ENCODE data around the gene RPS18. TPM values are rescaled to one million over a fixed set of nuclear protein-coding genes. Genes with fewer than 3 reads are reported as not detected.

Gene RPS18
- polyA plus RNA-seq, 2 of the 4 experiments (the other 2 are of a cell fraction) = 3,426 to 3,611 TPM

DNA sequence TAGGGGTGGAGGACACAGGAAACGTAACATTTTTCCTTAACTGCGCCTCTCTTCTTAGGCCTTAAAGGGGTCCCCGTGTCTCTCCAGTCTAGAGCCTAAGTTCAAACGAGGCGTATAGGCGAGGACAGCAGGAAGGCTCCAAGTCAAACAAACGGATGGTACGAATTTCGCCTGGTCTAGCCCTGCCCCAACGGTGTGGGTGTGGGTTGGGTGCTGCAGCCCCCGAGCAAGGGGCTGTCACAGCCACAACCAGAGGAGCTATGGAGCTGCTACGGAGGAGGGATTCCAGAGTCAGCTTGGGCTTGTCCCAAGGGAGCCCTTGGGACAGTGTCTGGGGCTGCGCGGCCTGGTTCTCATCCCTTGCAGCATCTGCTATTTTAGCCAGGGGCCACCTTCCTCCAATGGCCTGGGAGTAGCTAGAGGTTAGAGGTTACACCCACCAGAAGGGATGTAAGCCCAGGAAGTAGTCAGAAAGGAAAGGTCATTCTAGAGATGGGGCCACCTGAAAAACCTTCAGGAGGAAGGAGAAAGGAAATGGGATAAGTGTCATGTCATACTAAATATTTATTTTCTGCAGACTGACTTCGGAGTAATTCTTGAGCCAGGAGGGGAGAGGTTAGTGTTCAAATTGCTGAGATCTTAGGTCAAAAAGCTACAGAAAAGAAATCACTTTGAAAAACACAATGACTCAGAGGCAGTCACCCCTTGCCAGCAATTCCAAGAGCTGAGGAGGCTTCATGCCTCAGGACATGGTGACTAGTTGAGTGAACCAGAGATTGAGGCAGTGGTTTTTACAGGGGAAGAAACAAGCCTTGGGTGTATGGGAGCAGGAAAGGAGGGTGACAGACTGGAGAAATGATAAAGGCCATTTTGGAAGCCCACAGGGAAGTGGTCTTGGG, 21.9 kb upstream of the RPS18 start:
- no peak for DNase-seq (ENCODE audit: low read depth in 1 of 2, low spot score in 1 of 2)
- no peak for FAIRE-seq
- peak in 1 of 2 experiments; percentile 1; a peak in 3 of 6 replicates for ATAC-seq
- H3K4me1 ChIP-seq = peaks cover 11% of the 10 kb centered on the region
- no peak for TF ChIP-seq ESRRA (IDR thresholded peaks at IDR 0.05; ENCODE audit: borderline replicate concordance, low read length)
- TF ChIP-seq JUN (IDR thresholded peaks at IDR 0.05) = no peak
- TF ChIP-seq PHF8 (IDR thresholded peaks at IDR 0.05; ENCODE audit: borderline replicate concordance, low read depth) = no peak
- no peak for TF ChIP-seq BHLHE40 (IDR thresholded peaks at IDR 0.05; ENCODE audit: low read depth, low read length)
- TF ChIP-seq FOSB (CRISPR knock-in tag; IDR thresholded peaks at IDR 0.05) = no peak
- no peak for TF ChIP-seq KDM5A (IDR thresholded peaks at IDR 0.05)
- TF ChIP-seq, protein P1, sequence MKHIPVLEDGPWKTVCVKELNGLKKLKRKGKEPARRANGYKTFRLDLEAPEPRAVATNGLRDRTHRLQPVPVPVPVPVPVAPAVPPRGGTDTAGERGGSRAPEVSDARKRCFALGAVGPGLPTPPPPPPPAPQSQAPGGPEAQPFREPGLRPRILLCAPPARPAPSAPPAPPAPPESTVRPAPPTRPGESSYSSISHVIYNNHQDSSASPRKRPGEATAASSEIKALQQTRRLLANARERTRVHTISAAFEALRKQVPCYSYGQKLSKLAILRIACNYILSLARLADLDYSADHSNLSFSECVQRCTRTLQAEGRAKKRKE (CRISPR knock-in tag; IDR thresholded peaks at IDR 0.05; ENCODE audit: low read depth) = no peak
- TF ChIP-seq, protein P2, sequence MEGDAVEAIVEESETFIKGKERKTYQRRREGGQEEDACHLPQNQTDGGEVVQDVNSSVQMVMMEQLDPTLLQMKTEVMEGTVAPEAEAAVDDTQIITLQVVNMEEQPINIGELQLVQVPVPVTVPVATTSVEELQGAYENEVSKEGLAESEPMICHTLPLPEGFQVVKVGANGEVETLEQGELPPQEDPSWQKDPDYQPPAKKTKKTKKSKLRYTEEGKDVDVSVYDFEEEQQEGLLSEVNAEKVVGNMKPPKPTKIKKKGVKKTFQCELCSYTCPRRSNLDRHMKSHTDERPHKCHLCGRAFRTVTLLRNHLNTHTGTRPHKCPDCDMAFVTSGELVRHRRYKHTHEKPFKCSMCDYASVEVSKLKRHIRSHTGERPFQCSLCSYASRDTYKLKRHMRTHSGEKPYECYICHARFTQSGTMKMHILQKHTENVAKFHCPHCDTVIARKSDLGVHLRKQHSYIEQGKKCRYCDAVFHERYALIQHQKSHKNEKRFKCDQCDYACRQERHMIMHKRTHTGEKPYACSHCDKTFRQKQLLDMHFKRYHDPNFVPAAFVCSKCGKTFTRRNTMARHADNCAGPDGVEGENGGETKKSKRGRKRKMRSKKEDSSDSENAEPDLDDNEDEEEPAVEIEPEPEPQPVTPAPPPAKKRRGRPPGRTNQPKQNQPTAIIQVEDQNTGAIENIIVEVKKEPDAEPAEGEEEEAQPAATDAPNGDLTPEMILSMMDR (IDR thresholded peaks at IDR 0.05) = no peak
- TF ChIP-seq, protein P3, sequence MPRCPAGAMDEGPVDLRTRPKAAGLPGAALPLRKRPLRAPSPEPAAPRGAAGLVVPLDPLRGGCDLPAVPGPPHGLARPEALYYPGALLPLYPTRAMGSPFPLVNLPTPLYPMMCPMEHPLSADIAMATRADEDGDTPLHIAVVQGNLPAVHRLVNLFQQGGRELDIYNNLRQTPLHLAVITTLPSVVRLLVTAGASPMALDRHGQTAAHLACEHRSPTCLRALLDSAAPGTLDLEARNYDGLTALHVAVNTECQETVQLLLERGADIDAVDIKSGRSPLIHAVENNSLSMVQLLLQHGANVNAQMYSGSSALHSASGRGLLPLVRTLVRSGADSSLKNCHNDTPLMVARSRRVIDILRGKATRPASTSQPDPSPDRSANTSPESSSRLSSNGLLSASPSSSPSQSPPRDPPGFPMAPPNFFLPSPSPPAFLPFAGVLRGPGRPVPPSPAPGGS (IDR thresholded peaks at IDR 0.05) = no peak
- no peak for TF ChIP-seq MYC (IDR thresholded peaks at IDR 0.05; ENCODE audit: borderline replicate concordance, low read length)
- TF ChIP-seq EP300 (IDR thresholded peaks at IDR 0.05) = no peak
- no peak for TF ChIP-seq ZFP36 (IDR thresholded peaks at IDR 0.05; ENCODE audit: borderline replicate concordance, partially characterized antibody)
- TF ChIP-seq, protein P4, sequence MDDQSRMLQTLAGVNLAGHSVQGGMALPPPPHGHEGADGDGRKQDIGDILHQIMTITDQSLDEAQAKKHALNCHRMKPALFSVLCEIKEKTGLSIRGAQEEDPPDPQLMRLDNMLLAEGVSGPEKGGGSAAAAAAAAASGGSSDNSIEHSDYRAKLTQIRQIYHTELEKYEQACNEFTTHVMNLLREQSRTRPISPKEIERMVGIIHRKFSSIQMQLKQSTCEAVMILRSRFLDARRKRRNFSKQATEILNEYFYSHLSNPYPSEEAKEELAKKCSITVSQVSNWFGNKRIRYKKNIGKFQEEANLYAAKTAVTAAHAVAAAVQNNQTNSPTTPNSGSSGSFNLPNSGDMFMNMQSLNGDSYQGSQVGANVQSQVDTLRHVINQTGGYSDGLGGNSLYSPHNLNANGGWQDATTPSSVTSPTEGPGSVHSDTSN (IDR thresholded peaks at IDR 0.05) = no peak
- no peak for TF ChIP-seq TFCP2L1 (CRISPR knock-in tag; IDR thresholded peaks at IDR 0.05)
- no peak for TF ChIP-seq RAD21 (conservative IDR thresholded peaks at IDR 0.05 in 1 of 2, IDR thresholded peaks at IDR 0.05 in 1 of 2)
- no peak for TF ChIP-seq CBX2 (IDR thresholded peaks at IDR 0.05; ENCODE audit: borderline replicate concordance, low read depth)
- no peak for TF ChIP-seq CBX8 (IDR thresholded peaks at IDR 0.05)
- H3K9me3 ChIP-seq = no peaks in the 10 kb centered on the region
- ChIA-PET POLR2A (interaction anchor here (0.9 to 2.7 kb wide), 7 partner anchors 19 to 278 kb away, joined by 3 to 17 read pairs (median 4); partner anchors contain the start of genes B3GALT4, RING1, RPS18 and VPS52), CTCF (interaction anchor here (0.5 to 3.7 kb wide), 12 partner anchors 12 to 265 kb away, joined by 3 to 33 read pairs (median 5); partner anchors contain the start of genes B3GALT4 and HLA-DOA)
- peak overlapping the region; percentile 99 for H3K4me2 ChIP-seq
- peak overlapping the region; percentile 68 for H3K4me3 ChIP-seq
- WGBS (ENCODE audit: missing lambda C conversion rate) = 8% methylated on average over 6 of the region's 15 CpGs
- peak overlapping the region; percentile 91 to 92 for H3K27ac ChIP-seq

DNA sequence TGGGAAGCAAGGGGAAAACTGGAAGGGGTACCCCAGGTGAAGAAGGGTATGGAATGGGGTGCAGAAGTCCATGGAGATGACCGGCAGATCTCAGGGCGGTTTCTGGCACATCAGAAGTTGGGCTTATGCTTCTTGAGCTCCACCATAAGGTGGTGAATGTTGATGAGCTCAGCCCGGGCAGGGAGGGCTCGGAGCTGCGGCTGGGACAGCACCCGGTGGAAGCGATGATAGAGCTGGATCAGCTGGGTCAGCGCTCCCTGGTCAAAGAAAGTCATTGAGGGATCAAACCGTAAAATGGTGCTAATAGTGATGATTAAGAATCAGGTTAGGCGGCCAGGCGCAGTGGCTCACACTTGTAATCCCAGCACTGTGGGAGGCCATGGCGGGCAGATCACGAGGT, 21.1 kb upstream of the RPS18 start:
- Histone ChIP-seq H3K4me2 (peak overlapping the region; percentile 99; the same call in 1 of the 3 replicates), H3K9me3 (no peaks in the 10 kb centered on the region), H3K4me3 (no peak overlapping the region), H3K4me1 (peaks cover 11% of the 10 kb centered on the region), H3K27ac (peak overlapping the region in 1 of 2 experiments; percentile 91; a peak in 1 of 6 replicates)
- DNase-seq (ENCODE audit: low read depth in 1 of 2, low spot score in 1 of 2) (no peak), ATAC-seq (no peak), FAIRE-seq (no peak)
- CTCF ChIA-PET = interaction anchor here (0.6 to 3.7 kb wide), 3 partner anchors 10 to 241 kb away, joined by 5 to 33 read pairs (median 5); partner anchors contain the start of gene HLA-DOA
- TF ChIP-seq SMC3 (IDR thresholded peaks at IDR 0.05) = no peak
- TF ChIP-seq KDM1A (IDR thresholded peaks at IDR 0.05; ENCODE audit: low read depth) = no peak
- no peak for TF ChIP-seq POLR2AphosphoS2 (conservative IDR thresholded peaks at IDR 0.05; ENCODE audit: low read length)
- POLR2A ChIA-PET = interaction anchor here (0.9 to 1.5 kb wide), 3 partner anchors 26 to 76 kb away, joined by 3 read pairs; partner anchors contain the start of genes B3GALT4 and RING1
- 90% methylated on average over 13 of the region's 13 CpGs for whole genome bisulfite sequencing (ENCODE audit: missing lambda C conversion rate)
